Measurements from ENCODE around the gene TSPAN11. TPM values are rescaled to one million over a fixed set of nuclear protein-coding genes. Genes with fewer than 3 reads are reported as not detected.

Gene TSPAN11
- total RNA-seq, 1 donor from 2014 or later, result 17.5 TPM

DNA sequence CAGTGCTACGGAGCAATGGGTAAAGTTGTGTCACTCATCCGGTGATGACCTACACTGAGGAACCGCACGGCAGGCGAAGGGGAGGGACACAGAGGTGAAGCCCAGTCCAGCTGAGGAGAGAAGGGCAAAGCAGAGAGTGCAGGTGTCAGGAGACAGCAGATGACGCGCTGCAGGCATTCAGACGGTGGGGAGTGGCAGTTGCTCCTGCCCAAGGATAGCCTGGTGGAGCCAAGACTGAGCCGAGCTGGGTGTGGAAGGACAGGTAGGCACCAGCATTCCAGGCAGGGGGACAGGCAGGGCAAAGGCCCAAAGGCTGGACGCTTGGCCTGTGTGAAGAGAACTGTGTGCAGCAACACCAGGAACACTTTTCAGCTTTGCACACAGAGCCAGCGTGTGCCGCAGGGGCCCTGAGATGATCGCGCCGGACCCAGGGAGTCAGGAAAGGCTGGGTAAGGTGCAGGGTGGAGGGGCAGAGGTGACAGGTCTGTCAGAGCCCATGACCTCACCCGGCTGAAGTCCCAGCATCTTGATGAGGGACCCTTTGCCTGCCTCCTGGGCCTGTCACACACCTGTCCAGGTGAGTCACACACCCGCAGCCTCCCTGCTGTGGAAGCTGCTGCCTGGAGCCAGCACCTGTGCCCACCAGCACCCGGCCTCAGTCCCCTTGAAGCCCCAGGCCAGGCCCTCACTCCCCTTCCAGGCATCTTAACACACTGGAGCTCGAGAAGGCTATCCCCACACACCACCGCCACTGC, 48.4 kb downstream of the TSPAN11 start:
- no peaks in the 10 kb centered on the region for H3K36me3 Mint-ChIP-seq (ENCODE audit: insufficient read depth)
- H3K27ac Mint-ChIP-seq, result no peak overlapping the region
- peaks cover 7% of the 10 kb centered on the region for H3K4me1 Mint-ChIP-seq (ENCODE audit: low read depth)
- TF ChIP-seq, protein P1, sequence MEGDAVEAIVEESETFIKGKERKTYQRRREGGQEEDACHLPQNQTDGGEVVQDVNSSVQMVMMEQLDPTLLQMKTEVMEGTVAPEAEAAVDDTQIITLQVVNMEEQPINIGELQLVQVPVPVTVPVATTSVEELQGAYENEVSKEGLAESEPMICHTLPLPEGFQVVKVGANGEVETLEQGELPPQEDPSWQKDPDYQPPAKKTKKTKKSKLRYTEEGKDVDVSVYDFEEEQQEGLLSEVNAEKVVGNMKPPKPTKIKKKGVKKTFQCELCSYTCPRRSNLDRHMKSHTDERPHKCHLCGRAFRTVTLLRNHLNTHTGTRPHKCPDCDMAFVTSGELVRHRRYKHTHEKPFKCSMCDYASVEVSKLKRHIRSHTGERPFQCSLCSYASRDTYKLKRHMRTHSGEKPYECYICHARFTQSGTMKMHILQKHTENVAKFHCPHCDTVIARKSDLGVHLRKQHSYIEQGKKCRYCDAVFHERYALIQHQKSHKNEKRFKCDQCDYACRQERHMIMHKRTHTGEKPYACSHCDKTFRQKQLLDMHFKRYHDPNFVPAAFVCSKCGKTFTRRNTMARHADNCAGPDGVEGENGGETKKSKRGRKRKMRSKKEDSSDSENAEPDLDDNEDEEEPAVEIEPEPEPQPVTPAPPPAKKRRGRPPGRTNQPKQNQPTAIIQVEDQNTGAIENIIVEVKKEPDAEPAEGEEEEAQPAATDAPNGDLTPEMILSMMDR (IDR thresholded peaks at IDR 0.05; ENCODE audit: unreplicated experiment), result no peak
- no peak for DNase-seq (ENCODE audit: low spot score, unreplicated experiment)
- H3K27me3 Mint-ChIP-seq, result peaks cover 16% of the 10 kb centered on the region
- no peaks in the 10 kb centered on the region for H3K9me3 Mint-ChIP-seq (ENCODE audit: low read depth)
- H3K4me3 Mint-ChIP-seq (ENCODE audit: low read depth), result no peak overlapping the region

GRCh38 chr12:30975581-30975980, 49.0 kb downstream of the TSPAN11 start:
- DNase-seq (ENCODE audit: low spot score, unreplicated experiment), result no peak
- peaks cover 16% of the 10 kb centered on the region for H3K27me3 Mint-ChIP-seq
- H3K4me1 Mint-ChIP-seq (ENCODE audit: low read depth), result peaks cover 3% of the 10 kb centered on the region
- H3K36me3 Mint-ChIP-seq (ENCODE audit: insufficient read depth), result no peaks in the 10 kb centered on the region
- no peak overlapping the region for H3K27ac Mint-ChIP-seq
- H3K9me3 Mint-ChIP-seq (ENCODE audit: low read depth), result no peaks in the 10 kb centered on the region
- TF ChIP-seq, protein P1 (IDR thresholded peaks at IDR 0.05; ENCODE audit: unreplicated experiment), result no peak
- no peak overlapping the region for H3K4me3 Mint-ChIP-seq (ENCODE audit: low read depth)

DNA sequence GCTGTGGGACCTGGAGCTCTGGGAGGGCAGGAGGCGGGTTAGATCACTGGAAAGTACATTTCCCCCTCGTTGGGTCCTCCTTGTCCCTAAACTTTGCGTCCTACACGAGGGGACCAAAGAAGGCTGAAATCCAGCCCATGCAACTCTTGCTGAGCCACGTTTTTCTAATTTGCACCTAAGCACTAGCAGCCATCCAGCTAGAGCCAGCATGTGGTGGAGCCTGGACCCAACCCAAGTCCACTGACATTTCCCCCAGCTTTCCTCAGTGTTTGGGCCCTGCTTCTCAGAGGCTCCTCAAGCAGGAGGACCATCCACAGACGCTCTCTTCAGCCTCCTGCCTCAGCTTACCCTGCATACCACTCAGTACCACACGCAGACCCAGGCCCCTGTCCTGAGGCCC, 49.7 kb downstream of the TSPAN11 start:
- TF ChIP-seq, protein P1 (IDR thresholded peaks at IDR 0.05; ENCODE audit: unreplicated experiment), result no peak
- no peaks in the 10 kb centered on the region for H3K9me3 Mint-ChIP-seq (ENCODE audit: low read depth)
- no peak for DNase-seq (ENCODE audit: low spot score, unreplicated experiment)
- H3K27ac Mint-ChIP-seq, result no peak overlapping the region
- H3K36me3 Mint-ChIP-seq (ENCODE audit: insufficient read depth), result no peaks in the 10 kb centered on the region
- H3K27me3 Mint-ChIP-seq, result peaks cover 16% of the 10 kb centered on the region
- no peaks in the 10 kb centered on the region for H3K4me1 Mint-ChIP-seq (ENCODE audit: low read depth)
- H3K4me3 Mint-ChIP-seq (ENCODE audit: low read depth), result no peak overlapping the region

DNA sequence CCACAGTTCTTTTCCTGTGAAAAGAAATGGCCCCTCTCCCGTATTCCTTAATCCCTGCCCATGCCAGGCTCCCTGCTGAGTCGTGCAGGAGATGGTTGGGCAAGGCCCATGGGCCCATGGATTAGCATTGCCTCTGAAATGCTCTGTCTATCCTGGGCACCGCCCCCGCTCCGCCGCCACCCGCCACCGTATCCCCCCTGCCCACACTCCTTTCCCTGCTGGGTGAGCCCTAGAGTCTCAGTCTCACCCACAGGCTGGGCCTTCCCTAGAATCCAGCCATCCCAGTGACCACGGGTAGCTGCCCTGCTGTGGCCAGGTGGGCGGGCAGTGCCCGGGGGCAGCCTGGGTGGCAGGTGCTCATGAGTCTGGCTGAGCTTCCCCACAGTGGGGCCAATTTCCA, 50.6 kb downstream of the TSPAN11 start:
- Mint-ChIP-seq H3K9me3 (ENCODE audit: low read depth) (no peaks in the 10 kb centered on the region), H3K4me1 (ENCODE audit: low read depth) (no peaks in the 10 kb centered on the region), H3K4me3 (ENCODE audit: low read depth) (no peak overlapping the region), H3K27ac (no peak overlapping the region), H3K27me3 (peaks cover 12% of the 10 kb centered on the region), H3K36me3 (ENCODE audit: insufficient read depth) (no peaks in the 10 kb centered on the region)
- no peak for DNase-seq (ENCODE audit: low spot score, unreplicated experiment)
- TF ChIP-seq, protein P1 (IDR thresholded peaks at IDR 0.05; ENCODE audit: unreplicated experiment), result no peak

DNA sequence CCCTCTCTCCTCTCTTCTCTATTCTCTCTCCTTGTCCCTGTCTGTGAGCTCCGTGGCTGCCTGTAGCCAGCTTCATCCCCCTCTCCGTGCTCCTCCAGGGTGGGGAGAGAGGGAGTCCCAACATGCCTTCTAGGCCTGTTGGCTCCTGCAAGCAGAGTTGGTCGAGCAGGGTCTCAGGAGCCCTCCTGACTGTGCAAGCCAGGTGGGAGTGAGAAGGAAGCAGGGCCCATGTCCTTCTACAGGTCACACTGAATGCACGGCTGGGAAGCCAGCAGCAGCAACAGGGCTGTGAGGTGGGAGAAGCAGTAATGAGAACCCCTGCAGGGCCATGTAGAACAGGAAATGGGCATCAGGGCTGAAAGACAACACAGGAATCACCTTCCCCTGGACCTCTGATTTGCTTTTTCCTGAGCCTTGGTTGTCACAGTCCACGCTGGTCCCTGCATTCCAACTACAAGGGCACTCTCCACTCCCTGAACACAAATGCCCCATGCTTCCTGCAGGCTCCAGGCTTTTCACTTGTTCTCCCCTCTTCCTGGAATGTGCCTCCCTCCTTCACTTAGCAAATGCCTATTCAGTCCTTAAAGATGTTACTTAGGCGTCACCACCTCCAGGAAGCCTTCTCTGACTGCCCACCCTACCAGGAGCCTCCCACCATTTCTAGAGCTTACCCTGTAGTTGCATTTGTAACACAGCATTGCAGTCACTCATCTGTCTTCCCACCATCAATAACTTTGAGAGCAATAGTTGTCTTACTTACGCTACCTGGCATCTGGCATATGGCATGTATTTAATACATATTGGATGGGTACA, 51.2 kb downstream of the TSPAN11 start:
- Mint-ChIP-seq H3K27me3 (peaks cover 8% of the 10 kb centered on the region), H3K27ac (no peak overlapping the region)

More for the DNA sequence above, 51.2 kb downstream of the TSPAN11 start:
- H3K36me3 Mint-ChIP-seq (ENCODE audit: insufficient read depth), result no peaks in the 10 kb centered on the region
- H3K4me3 Mint-ChIP-seq (ENCODE audit: low read depth), result no peak overlapping the region
- TF ChIP-seq, protein P1 (IDR thresholded peaks at IDR 0.05; ENCODE audit: unreplicated experiment), result no peak
- H3K9me3 Mint-ChIP-seq (ENCODE audit: low read depth), result no peaks in the 10 kb centered on the region
- no peak for DNase-seq (ENCODE audit: low spot score, unreplicated experiment)
- no peaks in the 10 kb centered on the region for H3K4me1 Mint-ChIP-seq (ENCODE audit: low read depth)

Data from progenitor cell of endocrine pancreas (in vitro differentiated cells).